HCT116 (cell line): Measurements from ENCODE around the gene FPR2. TPM values are rescaled to one million over a fixed set of nuclear protein-coding genes. Genes with fewer than 3 reads are reported as not detected.

Source experiments
- ATAC-seq: fragments of 200-7000 bp; cut with Tn5 transposase; 2 replicates; pipeline ENCODE4 v1.9.1; 2020; ENCODE audit warnings: mild to moderate bottlenecking, moderate library complexity
- BruUV-seq: library from RNA; stranded (reverse); fragments of 400-500 nt; replicated peaks from 2 replicates; lab custom pipeline; 2021; lab: Mats Ljungman, UMichigan
- CTCF ChIA-PET: fragments of 300-600 bp; sonication (Branson Sonifier 250); formaldehyde crosslinking; loops from one replicate; lab custom pipeline; 2021; ENCODE audit warnings: antibody characterized with exemption; lab: Charles Lee
- POLR2A ChIA-PET: fragments of 300-600, 350-600 bp; sonication (Branson Sonifier 250); formaldehyde crosslinking; loops from one replicate; lab custom pipeline; 2021; ENCODE audit warnings: antibody characterized with exemption; lab: Charles Lee
- RAD21 ChIA-PET, 2 experiments: fragments of 300-600 bp; sonication (Branson Sonifier 250); formaldehyde crosslinking; loops; one replicate each; lab custom pipeline; 2023; ENCODE audit warnings: low total read pairs in 2 of 2; ENCODE audit not compliant: uncharacterized antibody in 2 of 2, unreplicated experiment in 2 of 2, low non-redundant PET in 1 of 2; lab: Charles Lee
- DNase-seq: peaks from one replicate; pipeline ENCODE4 v3.0.0-alpha.2; 2010; ENCODE audit warnings: low read depth, low spot score
- H2AFZ ChIP-seq: fragments of 200-600 bp; shearing (Covaris generic), sonication (generic); 2 replicates; pipeline ENCODE4 v1.6.1; 2017; ENCODE audit warnings: low read depth, mixed run types, mixed read lengths, antibody characterized with exemption, low read length; ENCODE audit not compliant: poor library complexity, severe bottlenecking
- H3K27ac ChIP-seq: 2 replicates; pipeline ENCODE4 v1.5.1; 2012; ENCODE audit warnings: low read depth, low read length
- H3K27me3 ChIP-seq: fragments of 200-600 bp; sonication (generic); 2 replicates; pipeline ENCODE4 v1.6.1; 2016; ENCODE audit warnings: mixed run types, low read length, mixed read lengths; ENCODE audit not compliant: insufficient read depth
- H3K36me3 ChIP-seq, 2 experiments: fragments of 200-500 bp in 1 of 2; fragments of 200-600 bp in 1 of 2; sonication (Bioruptor generic) in 1 of 2; sonication (generic) in 1 of 2; 2 replicates each; pipeline versions ENCODE4 v1.5.1 to v1.6.1; 2014 to 2016; ENCODE audit warnings: low read length in 2 of 2, inconsistent platforms in 1 of 2, mixed read lengths in 1 of 2, mixed run types in 1 of 2; ENCODE audit not compliant: insufficient read depth in 2 of 2, control insufficient read depth in 1 of 2
- H3K4me1 ChIP-seq, 2 experiments: fragments of 200-600 bp in 1 of 2; sonication (generic) in 1 of 2; 2 replicates each; pipeline versions ENCODE4 v1.5.1 to v1.6.1; 2012 to 2017; ENCODE audit warnings: low read length in 2 of 2, inconsistent platforms in 1 of 2, mild to moderate bottlenecking in 1 of 2, mixed read lengths in 1 of 2, mixed run types in 1 of 2, moderate library complexity in 1 of 2; ENCODE audit not compliant: insufficient read depth in 2 of 2, control insufficient read depth in 1 of 2
- H3K4me2 ChIP-seq: fragments of 200-600 bp; sonication (generic); 2 replicates; pipeline ENCODE4 v1.6.1; 2017; ENCODE audit warnings: mixed run types, low read length, mixed read lengths
- H3K4me3 ChIP-seq, 2 experiments: fragments of 200-600 bp in 1 of 2; sonication (generic) in 1 of 2; replicated peaks in 1 of 2; 2 replicates each; pipeline ENCODE4 v1.5.1; 2011 to 2016; ENCODE audit warnings: low read length in 2 of 2, control low read depth in 1 of 2, low read depth in 1 of 2, mild to moderate bottlenecking in 1 of 2, mixed read lengths in 1 of 2, mixed run types in 1 of 2
- H3K79me2 ChIP-seq: fragments of 200-600 bp; sonication (generic); 2 replicates; pipeline ENCODE4 v1.6.1; 2017; ENCODE audit warnings: mild to moderate bottlenecking, mixed run types, low read length, moderate library complexity, mixed read lengths; ENCODE audit not compliant: insufficient read depth
- H3K9ac ChIP-seq: fragments of 200-600 bp; sonication (generic); 2 replicates; pipeline ENCODE4 v1.6.1; 2016; ENCODE audit warnings: low read length, mixed read lengths
- H3K9me2 ChIP-seq: fragments of 200-600 bp; sonication (generic), shearing (Covaris generic); 2 replicates; pipeline ENCODE4 v1.6.1; 2017; ENCODE audit warnings: mixed run types, mild to moderate bottlenecking, moderate library complexity; ENCODE audit not compliant: insufficient read depth
- H3K9me3 ChIP-seq, 2 experiments: fragments of 200-500 bp in 1 of 2; fragments of 200-600 bp in 1 of 2; sonication (Bioruptor generic) in 1 of 2; sonication (generic) in 1 of 2; 2 replicates each; pipeline ENCODE4 v1.6.1; 2014 to 2017; ENCODE audit warnings: low read length in 2 of 2, mixed read lengths in 2 of 2, inconsistent platforms in 1 of 2, low read depth in 1 of 2, mild to moderate bottlenecking in 1 of 2, mixed run types in 1 of 2, moderate library complexity in 1 of 2; ENCODE audit not compliant: control insufficient read depth in 1 of 2, insufficient read depth in 1 of 2
- H4K20me1 ChIP-seq: fragments of 200-600 bp; sonication (generic), shearing (Covaris generic); 2 replicates; pipeline ENCODE4 v1.6.1; 2017; ENCODE audit warnings: mixed run types, mild to moderate bottlenecking, moderate library complexity; ENCODE audit not compliant: insufficient read depth
- CBX3 ChIP-seq: IDR thresholded peaks from 2 replicates; pipeline ENCODE4 v1.6.1; 2012; ENCODE audit warnings: low read depth
- CEBPB ChIP-seq: IDR thresholded peaks from 2 replicates; pipeline ENCODE4 v1.6.1; 2012; ENCODE audit warnings: low read depth
- EGR1 ChIP-seq: IDR thresholded peaks from 2 replicates; pipeline ENCODE4 v1.6.1; 2012; ENCODE audit warnings: low read depth
- ELF1 ChIP-seq: IDR thresholded peaks from 2 replicates; pipeline ENCODE4 v1.6.1; 2012; ENCODE audit warnings: low read depth, borderline replicate concordance
- EZH2 ChIP-seq: fragments of 200-600 bp; sonication (generic); IDR thresholded peaks from 2 replicates; pipeline ENCODE4 v1.6.1; 2017; ENCODE audit warnings: antibody characterized with exemption, mixed run types
- EZH2phosphoT487 ChIP-seq: fragments of 200-600 bp; IDR thresholded peaks from 2 replicates; pipeline ENCODE4 v1.6.1; 2018; ENCODE audit warnings: antibody characterized with exemption, borderline replicate concordance
- FOSL1 ChIP-seq: IDR thresholded peaks from 2 replicates; pipeline ENCODE4 v1.6.1; 2012; ENCODE audit warnings: low read depth
- JUND ChIP-seq: IDR thresholded peaks from 2 replicates; pipeline ENCODE4 v1.6.1; 2012
- POLR2A ChIP-seq: IDR thresholded peaks from 2 replicates; pipeline ENCODE4 v1.7.0; 2011; ENCODE audit warnings: borderline replicate concordance; ENCODE audit not compliant: insufficient read depth, insufficient read length; ENCODE audit errors: extremely low read depth
- POLR2AphosphoS5 ChIP-seq: IDR thresholded peaks from 2 replicates; pipeline ENCODE4 v1.6.1; 2011; ENCODE audit warnings: mild to moderate bottlenecking, low read depth, low read length, moderate library complexity
- RAD21 ChIP-seq: IDR thresholded peaks from 2 replicates; pipeline ENCODE4 v1.6.1; 2012; ENCODE audit warnings: low read depth, mild to moderate bottlenecking
- SIN3A ChIP-seq: IDR thresholded peaks from 2 replicates; pipeline ENCODE4 v1.6.1; 2012; ENCODE audit warnings: low read depth
- SP1 ChIP-seq: IDR thresholded peaks from 2 replicates; pipeline ENCODE4 v1.6.1; 2012; ENCODE audit warnings: low read depth
- SRF ChIP-seq: IDR thresholded peaks from 2 replicates; pipeline ENCODE4 v1.6.1; 2012; ENCODE audit warnings: low read depth
- YY1 ChIP-seq: IDR thresholded peaks from 2 replicates; pipeline ENCODE4 v1.6.1; 2011; ENCODE audit warnings: low read length, low read depth, moderate library complexity, mild to moderate bottlenecking; ENCODE audit not compliant: insufficient replicate concordance; ENCODE audit errors: extremely low read depth
- ZFX ChIP-seq: fragments of 450-650 bp; IDR thresholded peaks from 2 replicates; pipeline ENCODE4 v1.6.1; 2017
- intact Hi-C: fragments of 100-400 bp; cut with micrococcal nuclease; formaldehyde crosslinking; loops from 2 replicates; pipeline ENCODE4 v1.10.0; 2022
- total RNA-seq: library from RNA; stranded (reverse); gene quantifications from one replicate; pipeline ENCODE4 v1.2.1, GENCODE V29; 2021; ENCODE audit not compliant: unreplicated experiment
- TF ChIP-seq, protein P1 (sequence below): IDR thresholded peaks from 2 replicates; pipeline ENCODE4 v1.6.1; 2012
- TF ChIP-seq, protein P2 (sequence below): IDR thresholded peaks from 2 replicates; pipeline ENCODE4 v1.6.1; 2011; ENCODE audit warnings: mild to moderate bottlenecking, low read length, moderate library complexity; ENCODE audit not compliant: insufficient replicate concordance; ENCODE audit errors: extremely low read depth
- TF ChIP-seq, protein P3 (sequence below), 3 experiments: fragments of 200-600 bp in 1 of 3; sonication (generic) in 1 of 3; IDR thresholded peaks in 2 of 3; conservative IDR thresholded peaks in 1 of 3; 2 replicates each; pipeline ENCODE4 v1.5.1; 2012 to 2017; ENCODE audit warnings: low read depth in 2 of 3, low read length in 2 of 3, antibody characterized with exemption in 1 of 3, borderline replicate concordance in 1 of 3, control low read depth in 1 of 3, mild to moderate bottlenecking in 1 of 3, mixed read lengths in 1 of 3, mixed run types in 1 of 3, moderate library complexity in 1 of 3; ENCODE audit not compliant: insufficient read depth in 1 of 3
- TF ChIP-seq, protein P4 (sequence below): IDR thresholded peaks from 2 replicates; pipeline ENCODE4 v1.6.1; 2012; ENCODE audit warnings: low read depth

Gene FPR2
- total RNA-seq, 1 experiment from 2014 or later, result not detected

DNA sequence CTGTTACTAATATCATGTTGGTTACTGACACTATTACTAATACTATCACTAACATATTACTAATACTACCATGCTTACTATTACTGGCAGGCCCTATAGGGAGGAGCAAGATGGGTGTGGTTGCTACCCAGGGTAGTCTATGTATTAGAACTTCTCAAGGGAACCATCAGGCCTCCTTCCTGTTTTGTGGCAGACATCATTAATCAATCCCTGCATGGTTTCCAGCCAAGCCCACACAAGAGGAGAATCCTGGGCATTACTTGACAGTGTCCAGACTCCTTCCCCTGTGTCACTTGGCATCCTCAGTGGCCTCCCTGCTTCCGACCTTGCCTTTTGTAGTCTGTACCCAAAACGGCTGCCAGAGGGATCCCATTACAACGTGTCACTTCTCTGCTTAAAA lies 46.1 kb upstream of the FPR2 start:
- Histone ChIP-seq H3K36me3 (no peaks in the 10 kb centered on the region), H2AFZ (no peak overlapping the region), H3K9me2 (no peaks in the 10 kb centered on the region), H3K9ac (no peak overlapping the region), H3K27me3 (no peaks in the 10 kb centered on the region), H3K79me2 (no peaks in the 10 kb centered on the region), H3K4me3 (no peak overlapping the region), H3K4me1 (no peaks in the 10 kb centered on the region), H3K4me2 (no peak overlapping the region), H3K9me3 (no peaks in the 10 kb centered on the region), H4K20me1 (no peaks in the 10 kb centered on the region), H3K27ac (no peak overlapping the region)
- TF ChIP-seq RAD21 (no peak), EZH2phosphoT487 (no peak), JUND (no peak), CEBPB (no peak), SIN3A (no peak), CBX3 (no peak), EGR1 (no peak), ELF1 (no peak), YY1 (no peak), SP1 (no peak), POLR2A (no peak), POLR2AphosphoS5 (no peak), SRF (no peak), ZFX (no peak), EZH2 (no peak), FOSL1 (no peak)
- TF ChIP-seq, protein P1, sequence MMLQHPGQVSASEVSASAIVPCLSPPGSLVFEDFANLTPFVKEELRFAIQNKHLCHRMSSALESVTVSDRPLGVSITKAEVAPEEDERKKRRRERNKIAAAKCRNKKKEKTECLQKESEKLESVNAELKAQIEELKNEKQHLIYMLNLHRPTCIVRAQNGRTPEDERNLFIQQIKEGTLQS, result no peak
- TF ChIP-seq, protein P2, sequence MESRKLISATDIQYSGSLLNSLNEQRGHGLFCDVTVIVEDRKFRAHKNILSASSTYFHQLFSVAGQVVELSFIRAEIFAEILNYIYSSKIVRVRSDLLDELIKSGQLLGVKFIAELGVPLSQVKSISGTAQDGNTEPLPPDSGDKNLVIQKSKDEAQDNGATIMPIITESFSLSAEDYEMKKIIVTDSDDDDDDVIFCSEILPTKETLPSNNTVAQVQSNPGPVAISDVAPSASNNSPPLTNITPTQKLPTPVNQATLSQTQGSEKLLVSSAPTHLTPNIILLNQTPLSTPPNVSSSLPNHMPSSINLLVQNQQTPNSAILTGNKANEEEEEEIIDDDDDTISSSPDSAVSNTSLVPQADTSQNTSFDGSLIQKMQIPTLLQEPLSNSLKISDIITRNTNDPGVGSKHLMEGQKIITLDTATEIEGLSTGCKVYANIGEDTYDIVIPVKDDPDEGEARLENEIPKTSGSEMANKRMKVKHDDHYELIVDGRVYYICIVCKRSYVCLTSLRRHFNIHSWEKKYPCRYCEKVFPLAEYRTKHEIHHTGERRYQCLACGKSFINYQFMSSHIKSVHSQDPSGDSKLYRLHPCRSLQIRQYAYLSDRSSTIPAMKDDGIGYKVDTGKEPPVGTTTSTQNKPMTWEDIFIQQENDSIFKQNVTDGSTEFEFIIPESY, result no peak
- TF ChIP-seq, protein P3, sequence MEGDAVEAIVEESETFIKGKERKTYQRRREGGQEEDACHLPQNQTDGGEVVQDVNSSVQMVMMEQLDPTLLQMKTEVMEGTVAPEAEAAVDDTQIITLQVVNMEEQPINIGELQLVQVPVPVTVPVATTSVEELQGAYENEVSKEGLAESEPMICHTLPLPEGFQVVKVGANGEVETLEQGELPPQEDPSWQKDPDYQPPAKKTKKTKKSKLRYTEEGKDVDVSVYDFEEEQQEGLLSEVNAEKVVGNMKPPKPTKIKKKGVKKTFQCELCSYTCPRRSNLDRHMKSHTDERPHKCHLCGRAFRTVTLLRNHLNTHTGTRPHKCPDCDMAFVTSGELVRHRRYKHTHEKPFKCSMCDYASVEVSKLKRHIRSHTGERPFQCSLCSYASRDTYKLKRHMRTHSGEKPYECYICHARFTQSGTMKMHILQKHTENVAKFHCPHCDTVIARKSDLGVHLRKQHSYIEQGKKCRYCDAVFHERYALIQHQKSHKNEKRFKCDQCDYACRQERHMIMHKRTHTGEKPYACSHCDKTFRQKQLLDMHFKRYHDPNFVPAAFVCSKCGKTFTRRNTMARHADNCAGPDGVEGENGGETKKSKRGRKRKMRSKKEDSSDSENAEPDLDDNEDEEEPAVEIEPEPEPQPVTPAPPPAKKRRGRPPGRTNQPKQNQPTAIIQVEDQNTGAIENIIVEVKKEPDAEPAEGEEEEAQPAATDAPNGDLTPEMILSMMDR (IDR thresholded peaks at IDR 0.05 in 2 of 3, conservative IDR thresholded peaks at IDR 0.05 in 1 of 3; ENCODE audit: borderline replicate concordance in 1 of 3, insufficient read depth in 1 of 3, low read depth in 2 of 3, low read length in 2 of 3), result no peak
- TF ChIP-seq, protein P4, sequence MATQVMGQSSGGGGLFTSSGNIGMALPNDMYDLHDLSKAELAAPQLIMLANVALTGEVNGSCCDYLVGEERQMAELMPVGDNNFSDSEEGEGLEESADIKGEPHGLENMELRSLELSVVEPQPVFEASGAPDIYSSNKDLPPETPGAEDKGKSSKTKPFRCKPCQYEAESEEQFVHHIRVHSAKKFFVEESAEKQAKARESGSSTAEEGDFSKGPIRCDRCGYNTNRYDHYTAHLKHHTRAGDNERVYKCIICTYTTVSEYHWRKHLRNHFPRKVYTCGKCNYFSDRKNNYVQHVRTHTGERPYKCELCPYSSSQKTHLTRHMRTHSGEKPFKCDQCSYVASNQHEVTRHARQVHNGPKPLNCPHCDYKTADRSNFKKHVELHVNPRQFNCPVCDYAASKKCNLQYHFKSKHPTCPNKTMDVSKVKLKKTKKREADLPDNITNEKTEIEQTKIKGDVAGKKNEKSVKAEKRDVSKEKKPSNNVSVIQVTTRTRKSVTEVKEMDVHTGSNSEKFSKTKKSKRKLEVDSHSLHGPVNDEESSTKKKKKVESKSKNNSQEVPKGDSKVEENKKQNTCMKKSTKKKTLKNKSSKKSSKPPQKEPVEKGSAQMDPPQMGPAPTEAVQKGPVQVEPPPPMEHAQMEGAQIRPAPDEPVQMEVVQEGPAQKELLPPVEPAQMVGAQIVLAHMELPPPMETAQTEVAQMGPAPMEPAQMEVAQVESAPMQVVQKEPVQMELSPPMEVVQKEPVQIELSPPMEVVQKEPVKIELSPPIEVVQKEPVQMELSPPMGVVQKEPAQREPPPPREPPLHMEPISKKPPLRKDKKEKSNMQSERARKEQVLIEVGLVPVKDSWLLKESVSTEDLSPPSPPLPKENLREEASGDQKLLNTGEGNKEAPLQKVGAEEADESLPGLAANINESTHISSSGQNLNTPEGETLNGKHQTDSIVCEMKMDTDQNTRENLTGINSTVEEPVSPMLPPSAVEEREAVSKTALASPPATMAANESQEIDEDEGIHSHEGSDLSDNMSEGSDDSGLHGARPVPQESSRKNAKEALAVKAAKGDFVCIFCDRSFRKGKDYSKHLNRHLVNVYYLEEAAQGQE, result no peak
- CTCF ChIA-PET, result no interaction called here
- no TSS peak for BruUV-seq
- no peak for ATAC-seq
- RAD21 ChIA-PET, result no interaction called here
- intact Hi-C loops, result no loop called here
- DNase-seq, result no peak
- POLR2A ChIA-PET, result no interaction called here
